ENCODE data around the gene ABCB9.
A peak's percentile ranks its signal among the peaks of the same experiment; 100 is the strongest.
"Not testable (repeated sequence)": the region's sequence is repeated elsewhere in the genome, so short reads cannot be mapped to it uniquely, and the experiment has no call there.

Gene ABCB9

DNA sequence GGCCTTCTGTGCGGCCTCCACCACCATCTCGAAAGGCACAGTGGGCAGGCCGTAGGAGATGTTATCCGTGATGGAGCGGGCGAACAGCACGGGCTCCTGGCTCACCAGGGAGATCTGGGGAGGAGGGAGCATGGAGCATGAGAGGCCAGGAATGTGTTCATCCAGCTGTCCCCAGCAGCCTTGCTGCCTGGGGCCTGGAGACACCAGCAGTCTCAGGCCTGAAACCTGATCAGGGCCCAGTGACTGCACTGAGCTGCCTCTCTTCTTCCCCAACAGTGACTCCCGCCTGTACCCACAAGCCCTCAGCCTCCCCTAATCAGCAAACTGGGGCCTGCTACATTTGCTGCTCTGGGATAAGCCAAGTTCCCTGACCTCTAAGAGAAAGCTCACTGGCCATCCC, 30.9 kb downstream of the ABCB9 start:
- no peak for DNase-seq (ENCODE audit: low read depth)

DNA sequence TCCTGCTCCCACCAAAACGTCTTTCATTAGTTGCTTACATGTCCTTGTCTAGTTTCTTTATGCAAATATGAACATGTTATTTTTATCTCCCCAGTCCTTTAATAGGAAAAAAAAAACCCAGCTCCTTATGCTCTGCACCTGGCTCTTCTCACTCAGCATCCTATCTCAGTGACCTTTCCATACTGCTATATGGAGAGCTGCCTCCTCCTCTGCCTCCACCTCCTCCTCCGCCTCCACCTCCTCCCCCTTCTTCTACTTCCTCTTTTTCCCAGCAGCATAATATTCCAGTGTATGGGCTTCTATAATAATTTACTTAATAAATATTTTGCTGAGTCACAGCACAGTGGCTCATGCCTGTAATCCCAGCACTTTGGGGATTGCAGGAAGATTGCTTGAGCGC, 31.5 kb downstream of the ABCB9 start:
- DNase-seq (ENCODE audit: low read depth), result no peak

GRCh38 chr12:122932207-122932606, 34.1 kb downstream of the ABCB9 start:
- DNase-seq (ENCODE audit: low read depth), result no peak

- no peak for DNase-seq (ENCODE audit: low read depth)
Measured at GRCh38 chr12:122929812-122930211, 36.5 kb downstream of the ABCB9 start.

- no peak for DNase-seq (ENCODE audit: low read depth)
Measured at GRCh38 chr12:122929148-122929538, 37.1 kb downstream of the ABCB9 start.

- DNase-seq (ENCODE audit: low read depth), result no peak
Measured at GRCh38 chr12:122928404-122929147, 37.7 kb downstream of the ABCB9 start.

- DNase-seq (ENCODE audit: low read depth), result no peak
Measured at GRCh38 chr12:122927756-122928403, 38.4 kb downstream of the ABCB9 start.

GRCh38 chr12:122921917-122922316, 44.3 kb downstream of the ABCB9 start:
- no peak for DNase-seq (ENCODE audit: low read depth)

- no peak for DNase-seq (ENCODE audit: low read depth)
Measured at GRCh38 chr12:122920687-122921086, 45.6 kb downstream of the ABCB9 start.

GRCh38 chr12:122918827-122919226, 47.4 kb downstream of the ABCB9 start:
- DNase-seq (ENCODE audit: low read depth), result no peak

- no peak for DNase-seq (ENCODE audit: low read depth)
Measured at GRCh38 chr12:122917507-122918121, 48.6 kb downstream of the ABCB9 start.

GRCh38 chr12:122909442-122910288, 56.6 kb downstream of the ABCB9 start:
- DNase-seq (ENCODE audit: low read depth), result no peak

GRCh38 chr12:122908915-122909314, 57.3 kb downstream of the ABCB9 start:
- no peak for DNase-seq (ENCODE audit: low read depth)

DNA sequence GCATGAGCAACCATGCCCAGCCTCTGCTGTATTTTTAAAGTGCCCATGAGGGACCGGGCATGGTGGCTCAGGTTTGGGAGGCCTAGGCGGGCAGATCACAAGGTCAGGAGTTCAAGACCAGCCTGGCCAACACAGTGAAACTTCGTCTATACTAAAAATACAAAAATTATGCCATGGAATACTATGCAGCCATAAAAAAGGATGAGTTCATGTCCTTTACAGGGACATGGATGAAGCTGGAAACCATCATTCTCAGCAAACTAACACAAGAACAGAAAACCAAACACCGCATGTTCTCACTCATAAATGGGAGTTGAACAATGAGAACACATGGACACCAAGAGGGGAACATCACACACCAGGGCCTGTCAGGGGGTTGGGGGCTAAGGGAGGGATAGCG, 61.0 kb downstream of the ABCB9 start:
- not testable (repeated sequence) for DNase-seq (ENCODE audit: low read depth)

DNA sequence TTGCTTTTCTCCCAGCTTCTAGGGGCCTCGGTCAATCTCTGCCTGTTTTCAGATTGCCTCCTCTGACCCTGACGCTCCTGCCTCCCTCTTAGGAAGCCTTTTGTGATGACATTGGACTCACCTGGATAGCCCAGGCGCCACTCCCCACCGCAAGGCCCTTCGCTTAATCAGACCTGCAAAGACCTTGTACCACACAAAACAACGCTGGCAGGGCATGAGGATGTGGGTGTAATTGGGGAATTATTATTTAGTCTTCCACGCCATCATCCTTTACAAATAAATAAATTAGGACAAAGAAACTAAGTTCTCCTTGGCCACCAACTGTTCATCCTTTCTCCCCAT, 62.6 kb downstream of the ABCB9 start:
- DNase-seq (ENCODE audit: low read depth), result no peak

DNA sequence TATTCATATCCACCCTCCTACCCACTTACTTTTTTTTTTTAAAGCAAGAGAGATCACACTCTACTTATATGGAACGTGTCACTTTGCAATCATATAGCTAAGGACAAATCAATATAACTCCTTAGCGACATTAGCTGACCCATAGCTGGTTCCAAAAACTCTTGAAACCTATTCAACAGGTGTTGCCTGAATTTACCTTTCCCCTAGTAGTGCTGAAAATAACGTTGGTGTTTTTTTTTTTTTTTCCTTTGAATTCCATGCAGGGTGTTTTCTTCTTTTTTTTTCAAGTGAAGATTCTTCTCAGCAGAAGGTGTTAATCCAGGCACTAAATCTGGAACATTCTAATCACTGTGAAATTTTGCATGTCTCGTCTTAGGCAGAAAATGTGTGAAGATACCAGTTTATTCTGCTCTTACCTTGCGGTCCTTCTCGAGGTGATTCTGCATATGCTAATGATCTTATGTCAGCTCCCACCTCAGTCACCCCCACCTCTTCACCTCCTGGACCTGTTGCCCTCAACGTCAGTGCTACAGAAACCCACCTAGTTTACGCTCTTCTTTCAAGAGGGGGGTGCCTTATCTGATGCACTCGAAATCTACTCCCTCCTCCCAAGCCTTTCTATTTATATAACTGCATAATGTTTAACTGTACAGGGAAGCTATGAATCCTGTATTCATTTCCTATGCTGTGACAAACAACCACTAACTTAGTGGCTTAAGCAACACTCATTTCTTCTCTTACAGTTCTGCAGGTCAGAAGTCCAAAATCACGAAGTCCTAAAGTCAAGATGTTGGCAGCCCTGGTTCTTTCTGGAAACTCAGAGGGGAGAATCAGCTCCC, 63.2 kb downstream of the ABCB9 start:
- DNase-seq (ENCODE audit: low read depth), result no peak

GRCh38 chr12:122899887-122900286, 66.4 kb downstream of the ABCB9 start:
- no peak for DNase-seq (ENCODE audit: low read depth)

DNA sequence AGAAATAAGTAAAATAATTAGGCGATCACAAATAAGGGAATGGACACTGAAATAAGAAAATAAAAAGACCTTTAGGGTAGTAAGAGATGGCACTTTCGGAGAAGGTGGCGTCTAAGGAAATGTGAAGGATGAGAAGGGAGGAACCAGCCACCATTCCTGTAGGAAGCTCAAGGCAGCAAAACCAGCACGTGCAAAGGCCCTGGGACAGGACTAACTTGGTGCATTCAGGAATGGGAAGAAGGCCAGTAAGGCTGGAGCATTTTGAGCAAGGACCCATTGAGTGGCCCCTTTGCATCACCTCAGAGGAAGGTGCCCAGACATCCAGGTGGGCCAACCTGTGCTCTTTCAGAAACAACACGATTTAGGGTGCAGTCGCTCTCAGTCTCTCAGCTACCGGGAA, 69.6 kb downstream of the ABCB9 start:
- DNase-seq (ENCODE audit: low read depth), result no peak

- DNase-seq (ENCODE audit: low read depth), result peak; percentile 78
Measured at GRCh38 chr12:122895704-122896636, 70.3 kb downstream of the ABCB9 start, which contains the start of gene VPS37B. TSS of gene VPS37B (minus strand) at chr12:122896124. CDS start at chr12:122896062, 62 bp downstream.

DNA sequence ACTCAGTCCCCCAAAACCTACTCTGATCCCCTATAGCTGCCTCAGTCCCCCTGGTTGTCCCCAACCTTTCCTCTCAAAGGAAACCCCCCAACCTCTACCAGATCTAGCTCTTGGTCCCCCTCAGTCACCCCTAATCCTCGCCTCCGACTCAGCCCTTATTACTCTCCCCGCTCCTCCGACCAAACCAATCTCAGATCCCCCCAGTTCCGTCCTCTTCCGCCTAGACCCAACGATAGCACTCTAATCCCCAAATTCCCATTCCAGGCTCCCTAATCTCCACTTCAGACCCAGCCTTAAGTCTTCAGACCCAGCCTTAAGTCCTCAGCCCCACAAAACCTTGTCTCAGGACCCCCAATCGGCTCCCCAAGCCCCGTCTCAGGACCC, 71.0 kb downstream of the ABCB9 start:
- DNase-seq (ENCODE audit: low read depth), result no peak
